B cell (primary cell): ENCODE results near the gene GLTP. TPM values are rescaled to one million over a fixed set of nuclear protein-coding genes. Genes with fewer than 3 reads are reported as not detected.

ENCODE experiments used
- ATAC-seq: fragments of 200-7000 bp; cut with Tn5 transposase; one replicate; pipeline ENCODE4 v1.10.0; 2021; ENCODE audit warnings: low read depth, mild to moderate bottlenecking, moderate number of reproducible peaks, moderate library complexity
- CTCF ChIA-PET: fragments of 350-600 bp; sonication (Branson Sonifier 250); formaldehyde crosslinking; loops from one replicate; lab custom pipeline; 2021; ENCODE audit warnings: antibody characterized with exemption, inconsistent platforms; lab: Charles Lee
- POLR2A ChIA-PET: fragments of 350-600 bp; sonication (Branson Sonifier 250); formaldehyde crosslinking; loops from one replicate; lab custom pipeline; 2021; ENCODE audit warnings: antibody characterized with exemption; lab: Charles Lee
- DNase-seq: peaks from one replicate; pipeline ENCODE4 v3.0.0; 2013
- H2AFZ ChIP-seq: 2 replicates; pipeline ENCODE4 v1.6.1; 2012; ENCODE audit warnings: mild to moderate bottlenecking, low read depth, low read length; ENCODE audit not compliant: insufficient read depth, poor library complexity, severe bottlenecking
- H3K27ac ChIP-seq, 2 donors: 1 replicate in 1 of 2; 2 replicates in 1 of 2; pipeline ENCODE4 v1.5.1; 2012 to 2013; ENCODE audit warnings: low read length in 2 of 2, mild to moderate bottlenecking in 2 of 2, moderate library complexity in 1 of 2
- H3K27me3 ChIP-seq, 4 experiments: fragments of 200-600 bp in 1 of 4; sonication (generic) in 1 of 4; replicated peaks in 1 of 4; 1 replicate in 2 of 4; 2 replicates in 2 of 4; pipeline versions ENCODE4 v1.6.1 to v1.7.0; 2013 to 2016; ENCODE audit warnings: low read length in 3 of 4, mild to moderate bottlenecking in 2 of 4, mixed read lengths in 1 of 4, moderate library complexity in 1 of 4; ENCODE audit not compliant: insufficient read depth in 4 of 4, control insufficient read depth in 3 of 4; ENCODE audit errors: control extremely low read depth in 1 of 4
- H3K36me3 ChIP-seq, 2 experiments: replicated peaks in 1 of 2; 1 replicate in 1 of 2; 2 replicates in 1 of 2; pipeline versions ENCODE4 v1.6.1 to v1.7.1; 2013; ENCODE audit warnings: low read length in 1 of 2; ENCODE audit not compliant: insufficient read depth in 2 of 2, control insufficient read depth in 1 of 2; ENCODE audit errors: control extremely low read depth in 1 of 2, extremely low read depth in 1 of 2
- H3K4me1 ChIP-seq, 2 donors: fragments of 200-600 bp in 1 of 2; sonication (generic) in 1 of 2; 1 replicate in 1 of 2; 2 replicates in 1 of 2; pipeline versions ENCODE4 v1.5.1 to v1.6.1; 2013 to 2017; ENCODE audit warnings: low read length in 2 of 2; ENCODE audit not compliant: control insufficient read depth in 2 of 2, insufficient read depth in 2 of 2
- H3K4me2 ChIP-seq: replicated peaks from 2 replicates; pipeline ENCODE3; 2012; ENCODE audit warnings: mild to moderate bottlenecking, low read depth, low read length; ENCODE audit not compliant: poor library complexity, severe bottlenecking
- H3K4me3 ChIP-seq, 5 experiments: fragments of 200-600 bp in 1 of 5; sonication (generic) in 1 of 5; 1 replicate in 3 of 5; 2 replicates in 2 of 5; pipeline versions ENCODE4 v1.5.1 to v1.7.0; 2011 to 2016; ENCODE audit warnings: low read length in 4 of 5, mild to moderate bottlenecking in 4 of 5, low read depth in 2 of 5, control low read depth in 1 of 5, moderate library complexity in 1 of 5; ENCODE audit not compliant: insufficient read depth in 1 of 5; ENCODE audit errors: control extremely low read depth in 1 of 5, extremely low read depth in 1 of 5
- H3K79me2 ChIP-seq: fragments of 200-600 bp; sonication (generic); one replicate; pipeline ENCODE4 v1.6.0; 2016; ENCODE audit warnings: low read length; ENCODE audit not compliant: control insufficient read depth, insufficient read depth
- H3K9ac ChIP-seq: fragments of 200-600 bp; sonication (generic); 2 replicates; pipeline ENCODE4 v1.6.1; 2017; ENCODE audit warnings: mild to moderate bottlenecking, low read length, moderate library complexity
- H3K9me3 ChIP-seq, 3 donors: one replicate each; pipeline versions ENCODE4 v1.6.1 to v1.7.1; 2013; ENCODE audit warnings: low read length in 2 of 3; ENCODE audit not compliant: control insufficient read depth in 2 of 3, insufficient read depth in 1 of 3; ENCODE audit errors: control extremely low read depth in 1 of 3
- H4K20me1 ChIP-seq: 2 replicates; pipeline ENCODE4 v1.6.0; 2012; ENCODE audit warnings: mild to moderate bottlenecking, low read length; ENCODE audit not compliant: insufficient read depth, control insufficient read depth, poor library complexity, severe bottlenecking
- H3K27ac Mint-ChIP-seq: one replicate; pipeline ENCODE4 v1.8.0; 2021; ENCODE audit warnings: mixed read lengths
- H3K27me3 Mint-ChIP-seq: one replicate; pipeline ENCODE4 v1.8.0; 2021; ENCODE audit warnings: mixed read lengths
- H3K4me1 Mint-ChIP-seq: one replicate; pipeline ENCODE4 v1.8.0; 2021; ENCODE audit warnings: mixed read lengths
- H3K4me3 Mint-ChIP-seq: one replicate; pipeline ENCODE4 v1.8.0; 2021; ENCODE audit warnings: mixed read lengths
- H3K9me3 Mint-ChIP-seq: one replicate; pipeline ENCODE4 v1.8.0; 2022; ENCODE audit warnings: mixed read lengths; ENCODE audit not compliant: insufficient read depth
- EZH2 ChIP-seq: IDR thresholded peaks from 2 replicates; pipeline ENCODE4 v1.6.1; 2012; ENCODE audit warnings: borderline replicate concordance, low read depth, mild to moderate bottlenecking, moderate library complexity, low read length; ENCODE audit not compliant: insufficient read depth, poor library complexity, severe bottlenecking
- WGBS: methylation state at CpG from one replicate; pipeline ENCODE4 v1.1.5; 2013; ENCODE audit warnings: missing lambda C conversion rate; ENCODE audit not compliant: insufficient coverage; 5-methylcytosine and 5-hydroxymethylcytosine counted together
- intact Hi-C: fragments of 100-400 bp; cut with micrococcal nuclease; formaldehyde crosslinking; loops from one replicate; pipeline ENCODE4 v1.10.0; 2022
- polyA plus RNA-seq: library from polyadenylated mRNA; depleted of rRNA; stranded (reverse); fragments of >200 nt; gene quantifications from 2 replicates; pipeline ENCODE4 v1.2.3, GENCODE V29; 2012
- total RNA-seq, 2 donors: library from RNA; stranded (reverse); fragments of 120-200 nt in 1 of 2; gene quantifications; 1 replicate in 1 of 2; 2 replicates in 1 of 2; pipeline versions ENCODE4 v1.2.3 to v1.2.4, GENCODE V29; 2013 to 2022
- TF ChIP-seq, protein P1 (sequence below): fragments of 200-600 bp; IDR thresholded peaks from one replicate; pipeline ENCODE4 v1.8.0; 2022; ENCODE audit warnings: antibody characterized with exemption, mild to moderate bottlenecking

Gene GLTP
- total and polyA plus RNA-seq, 2 donors (not counting 1 experiment from before 2014, with no cell fraction given): 18.7 to 24.9 TPM

- H3K4me3 Mint-ChIP-seq: no peak overlapping the region
- Histone ChIP-seq H2AFZ (no peak overlapping the region), H3K4me2 (no peak overlapping the region), H3K9ac (no peak overlapping the region), H3K79me2 (peaks cover 75% of the 10 kb centered on the region), H3K4me3 (no peak overlapping the region), H3K36me3 (peaks cover 5 to 16% of the 10 kb centered on the region in 2 experiments), H3K9me3 (no peaks in the 10 kb centered on the region), H3K27ac (no peak overlapping the region), H3K4me1 (peaks cover 5% of the 10 kb centered on the region in 2 donors), H4K20me1 (peaks cover 5% of the 10 kb centered on the region), H3K27me3 (no peaks in the 10 kb centered on the region)
- H3K27ac Mint-ChIP-seq: no peak overlapping the region
- ATAC-seq (no peak), DNase-seq (no peak)
- H3K4me1 Mint-ChIP-seq: peaks cover 14% of the 10 kb centered on the region
- ChIA-PET CTCF (interaction anchor here (0.6 to 4.3 kb wide), 3 partner anchors 14 to 261 kb away, joined by 4 to 21 read pairs (median 4); no protein-coding TSS in a partner anchor), POLR2A (no interaction called here)
- H3K27me3 Mint-ChIP-seq: no peaks in the 10 kb centered on the region
- 82% methylated on average over 5 of the region's 9 CpGs for WGBS
- TF ChIP-seq EZH2: no peak
- TF ChIP-seq, protein P1, sequence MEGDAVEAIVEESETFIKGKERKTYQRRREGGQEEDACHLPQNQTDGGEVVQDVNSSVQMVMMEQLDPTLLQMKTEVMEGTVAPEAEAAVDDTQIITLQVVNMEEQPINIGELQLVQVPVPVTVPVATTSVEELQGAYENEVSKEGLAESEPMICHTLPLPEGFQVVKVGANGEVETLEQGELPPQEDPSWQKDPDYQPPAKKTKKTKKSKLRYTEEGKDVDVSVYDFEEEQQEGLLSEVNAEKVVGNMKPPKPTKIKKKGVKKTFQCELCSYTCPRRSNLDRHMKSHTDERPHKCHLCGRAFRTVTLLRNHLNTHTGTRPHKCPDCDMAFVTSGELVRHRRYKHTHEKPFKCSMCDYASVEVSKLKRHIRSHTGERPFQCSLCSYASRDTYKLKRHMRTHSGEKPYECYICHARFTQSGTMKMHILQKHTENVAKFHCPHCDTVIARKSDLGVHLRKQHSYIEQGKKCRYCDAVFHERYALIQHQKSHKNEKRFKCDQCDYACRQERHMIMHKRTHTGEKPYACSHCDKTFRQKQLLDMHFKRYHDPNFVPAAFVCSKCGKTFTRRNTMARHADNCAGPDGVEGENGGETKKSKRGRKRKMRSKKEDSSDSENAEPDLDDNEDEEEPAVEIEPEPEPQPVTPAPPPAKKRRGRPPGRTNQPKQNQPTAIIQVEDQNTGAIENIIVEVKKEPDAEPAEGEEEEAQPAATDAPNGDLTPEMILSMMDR: no peak
- no peaks in the 10 kb centered on the region for H3K9me3 Mint-ChIP-seq
- intact Hi-C loops: no loop called here
Measured at GRCh38 chr12:109868182-109869051, 11.9 kb downstream of the GLTP start.

DNA sequence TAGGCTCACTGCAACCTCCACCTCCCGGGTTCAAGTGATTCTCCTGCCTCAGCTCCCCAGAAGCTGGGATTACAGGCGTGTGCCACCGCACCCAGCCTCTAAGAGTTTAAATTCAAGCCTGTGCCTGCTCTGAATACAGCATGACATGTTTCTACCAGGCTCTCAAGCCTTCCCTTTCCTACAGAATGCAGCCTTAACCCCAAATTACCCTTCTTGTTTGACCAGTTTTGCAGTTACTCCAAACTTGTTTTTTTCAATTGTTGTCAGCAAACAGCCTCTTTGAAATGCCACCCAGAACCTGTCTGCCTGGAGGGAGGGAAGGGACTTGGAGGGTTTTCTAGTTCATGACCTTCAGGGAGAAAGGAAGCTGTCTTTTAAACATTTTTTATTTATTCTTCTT is 15.4 kb downstream of the GLTP start:
- 100% methylated on average over 3 of the region's 3 CpGs for WGBS
- Histone ChIP-seq H3K4me1 (peaks cover 5% of the 10 kb centered on the region in 2 donors), H3K9me3 (no peaks in the 10 kb centered on the region), H2AFZ (no peak overlapping the region), H4K20me1 (peaks cover 5% of the 10 kb centered on the region), H3K4me3 (no peak overlapping the region), H3K27me3 (no peaks in the 10 kb centered on the region), H3K9ac (no peak overlapping the region), H3K4me2 (no peak overlapping the region), H3K36me3 (peaks cover 0 to 2% of the 10 kb centered on the region in 2 experiments), H3K27ac (no peak overlapping the region), H3K79me2 (peaks cover 54% of the 10 kb centered on the region)
- DNase-seq (no peak), ATAC-seq (no peak)
- TF ChIP-seq, protein P1: no peak
- TF ChIP-seq EZH2: no peak
- CTCF ChIA-PET: interaction anchor here (4.3 kb wide), 1 partner anchor 11 kb away, joined by 21 read pairs; no protein-coding TSS in a partner anchor
- Mint-ChIP-seq H3K27ac (no peak overlapping the region), H3K27me3 (no peaks in the 10 kb centered on the region), H3K4me1 (peaks cover 14% of the 10 kb centered on the region), H3K9me3 (no peaks in the 10 kb centered on the region), H3K4me3 (no peak overlapping the region)
- POLR2A ChIA-PET: no interaction called here
- intact Hi-C loops: no loop called here
